Trophoblast cell (in vitro differentiated cells and primary cell): ENCODE data around the gene PSD4.

ENCODE experiments used
- DNase-seq, 2 donors: peaks; one replicate each; pipeline ENCODE4 v3.0.0-alpha.2; 2016
- H2AFZ ChIP-seq: 2 replicates; pipeline ENCODE4 v1.6.1; 2013; ENCODE audit warnings: low read length, moderate library complexity, mild to moderate bottlenecking; ENCODE audit not compliant: insufficient read depth, poor library complexity
- H2AK5ac ChIP-seq: 2 replicates; pipeline ENCODE4 v1.6.1; 2013; ENCODE audit warnings: mild to moderate bottlenecking, low read length
- H2BK120ac ChIP-seq: 2 replicates; pipeline ENCODE4 v1.6.1; 2013; ENCODE audit warnings: low read length, mild to moderate bottlenecking, moderate library complexity; ENCODE audit not compliant: insufficient read depth, poor library complexity
- H2BK12ac ChIP-seq: 2 replicates; pipeline ENCODE4 v1.6.1; 2013; ENCODE audit warnings: mild to moderate bottlenecking, low read length, moderate library complexity
- H2BK5ac ChIP-seq: 2 replicates; pipeline ENCODE4 v1.6.1; 2013; ENCODE audit warnings: low read length, low read depth, moderate library complexity, mild to moderate bottlenecking; ENCODE audit not compliant: poor library complexity
- H3K14ac ChIP-seq: 2 replicates; pipeline ENCODE4 v1.6.1; 2013; ENCODE audit warnings: mild to moderate bottlenecking, low read length
- H3K18ac ChIP-seq: 2 replicates; pipeline ENCODE4 v1.6.1; 2013; ENCODE audit warnings: mild to moderate bottlenecking, low read length
- H3K23ac ChIP-seq: 2 replicates; pipeline ENCODE4 v1.6.1; 2013; ENCODE audit warnings: low read length
- H3K27ac ChIP-seq: 2 replicates; pipeline ENCODE4 v1.5.1; 2013; ENCODE audit warnings: low read depth, mild to moderate bottlenecking, inconsistent platforms, low read length, moderate library complexity
- H3K27me3 ChIP-seq: 2 replicates; pipeline ENCODE4 v1.6.1; 2013; ENCODE audit warnings: inconsistent platforms, mild to moderate bottlenecking, low read length, moderate library complexity; ENCODE audit not compliant: insufficient read depth
- H3K36me3 ChIP-seq, 2 experiments: 1 replicate in 1 of 2; 2 replicates in 1 of 2; pipeline ENCODE4 v1.6.1; 2013; ENCODE audit warnings: low read length in 2 of 2, mild to moderate bottlenecking in 2 of 2, moderate library complexity in 1 of 2; ENCODE audit not compliant: insufficient read depth in 2 of 2, control insufficient read depth in 1 of 2
- H3K4ac ChIP-seq: 2 replicates; pipeline ENCODE4 v1.6.1; 2013; ENCODE audit warnings: low read depth, mild to moderate bottlenecking, low read length, moderate library complexity
- H3K4me1 ChIP-seq, 2 experiments: 1 replicate in 1 of 2; 2 replicates in 1 of 2; pipeline ENCODE4 v1.6.1; 2013; ENCODE audit warnings: low read length in 2 of 2, mild to moderate bottlenecking in 2 of 2, moderate library complexity in 1 of 2; ENCODE audit not compliant: insufficient read depth in 2 of 2, control insufficient read depth in 1 of 2
- H3K4me2 ChIP-seq: 2 replicates; pipeline ENCODE4 v1.6.1; 2013; ENCODE audit warnings: inconsistent platforms, mild to moderate bottlenecking, low read length, moderate library complexity
- H3K4me3 ChIP-seq: 2 replicates; pipeline ENCODE4 v1.5.1; 2013; ENCODE audit warnings: mild to moderate bottlenecking, low read depth, low read length, inconsistent platforms
- H3K79me1 ChIP-seq: one replicate; pipeline ENCODE4 v1.6.1; 2013; ENCODE audit warnings: low read length
- H3K79me2 ChIP-seq: 2 replicates; pipeline ENCODE4 v1.6.1; 2013; ENCODE audit warnings: low read length, mild to moderate bottlenecking; ENCODE audit not compliant: control insufficient read depth, insufficient read depth, poor library complexity
- H3K9ac ChIP-seq: 2 replicates; pipeline ENCODE4 v1.6.1; 2013; ENCODE audit warnings: mild to moderate bottlenecking, low read length
- H3K9me3 ChIP-seq: 2 replicates; pipeline ENCODE4 v1.6.1; 2013; ENCODE audit warnings: low read depth, mild to moderate bottlenecking, control low read depth, inconsistent platforms, low read length; ENCODE audit not compliant: insufficient read depth
- H4K12ac ChIP-seq: 2 replicates; pipeline ENCODE4 v1.6.1; 2013; ENCODE audit warnings: low read depth, mild to moderate bottlenecking, low read length, moderate library complexity
- H4K8ac ChIP-seq: 2 replicates; pipeline ENCODE4 v1.6.1; 2013; ENCODE audit warnings: low read depth, mild to moderate bottlenecking, low read length, moderate library complexity
- H4K91ac ChIP-seq: one replicate; pipeline ENCODE4 v1.6.1; 2013; ENCODE audit warnings: low read depth, mild to moderate bottlenecking, low read length, moderate library complexity
- WGBS: extraction: QIAGEN DNeasy Blood & Tissue Kit; methylation state at CpG from one replicate; pipeline ENCODE4 v1.1.7; 2013; ENCODE audit warnings: missing lambda C conversion rate; ENCODE audit not compliant: insufficient read length, insufficient coverage; ENCODE audit errors: extremely low coverage; 5-methylcytosine and 5-hydroxymethylcytosine counted together

Gene PSD4

GRCh38 chr2:113198048-113198789 lies 24.4 kb downstream of the PSD4 start:
- Histone ChIP-seq H3K23ac (no peak overlapping the region), H3K27me3 (no peaks in the 10 kb centered on the region), H4K91ac (peak overlapping the region; percentile 58), H4K8ac (peak overlapping the region; percentile 75), H4K12ac (peak overlapping the region; percentile 81), H3K36me3 (peaks cover 23 to 30% of the 10 kb centered on the region in 2 experiments), H3K18ac (peak overlapping the region; percentile 52), H3K9ac (no peak overlapping the region), H2BK12ac (peak overlapping the region; percentile 53), H3K79me2 (peaks cover 5% of the 10 kb centered on the region), H3K79me1 (peaks cover 6% of the 10 kb centered on the region), H3K14ac (peak overlapping the region; percentile 73), H2BK5ac (no peak overlapping the region), H3K4me3 (peak overlapping the region; percentile 76), H2AFZ (peak overlapping the region; percentile 87), H2AK5ac (no peak overlapping the region), H3K4me1 (peaks cover 3% of the 10 kb centered on the region in 2 experiments), H3K9me3 (peaks cover 4% of the 10 kb centered on the region), H3K4ac (no peak overlapping the region), H3K4me2 (peak overlapping the region; percentile 89), H3K27ac (peak overlapping the region; percentile 74), H2BK120ac (peak overlapping the region; percentile 26)
- WGBS, result no CpG with 5 or more reads among the region's 32 CpGs
- no peak for DNase-seq

- H3K4me1 ChIP-seq, result peaks cover 3% of the 10 kb centered on the region in 2 experiments
- peak overlapping the region; percentile 81 for H4K12ac ChIP-seq
- peak overlapping the region; percentile 53 for H2BK12ac ChIP-seq
- peaks cover 6% of the 10 kb centered on the region for H3K79me1 ChIP-seq
- no peak overlapping the region for H2AK5ac ChIP-seq
- peak overlapping the region; percentile 87 for H2AFZ ChIP-seq
- WGBS, result no CpG with 5 or more reads among the region's 79 CpGs
- H3K27ac ChIP-seq, result peak overlapping the region; percentile 74
- peak overlapping the region; percentile 71 for H3K9ac ChIP-seq
- H3K4me3 ChIP-seq, result peak overlapping the region; percentile 76
- peak overlapping the region; percentile 63 for H3K18ac ChIP-seq
- peaks cover 5% of the 10 kb centered on the region for H3K79me2 ChIP-seq
- no peak overlapping the region for H3K23ac ChIP-seq
- peak overlapping the region; percentile 73 for H3K14ac ChIP-seq
- H3K36me3 ChIP-seq, result peaks cover 23 to 25% of the 10 kb centered on the region in 2 experiments
- H4K91ac ChIP-seq, result peak overlapping the region; percentile 58
- peak overlapping the region; percentile 89 for H3K4me2 ChIP-seq
- DNase-seq, result peak; percentile 85 to 95
- H3K27me3 ChIP-seq, result no peaks in the 10 kb centered on the region
- H3K9me3 ChIP-seq, result peaks cover 4% of the 10 kb centered on the region
- peak overlapping the region; percentile 10 for H2BK5ac ChIP-seq
- peak overlapping the region; percentile 75 for H4K8ac ChIP-seq
- H3K4ac ChIP-seq, result peak overlapping the region; percentile 30
- H2BK120ac ChIP-seq, result peak overlapping the region; percentile 26
Measured at GRCh38 chr2:113198790-113199612, 25.2 kb downstream of the PSD4 start.

GRCh38 chr2:113200236-113200635 lies 26.5 kb downstream of the PSD4 start:
- Histone ChIP-seq H2BK12ac (no peak overlapping the region), H2AFZ (no peak overlapping the region), H2AK5ac (no peak overlapping the region), H3K27ac (no peak overlapping the region), H3K9me3 (peaks cover 4% of the 10 kb centered on the region), H3K36me3 (peaks cover 23 to 25% of the 10 kb centered on the region in 2 experiments), H2BK5ac (no peak overlapping the region), H3K4me3 (no peak overlapping the region), H3K18ac (no peak overlapping the region), H2BK120ac (no peak overlapping the region), H3K79me2 (peaks cover 5% of the 10 kb centered on the region), H4K8ac (no peak overlapping the region), H3K4me1 (peaks cover 3% of the 10 kb centered on the region in 2 experiments), H3K27me3 (no peaks in the 10 kb centered on the region), H3K4ac (no peak overlapping the region), H3K79me1 (peaks cover 6% of the 10 kb centered on the region), H4K91ac (no peak overlapping the region), H3K4me2 (no peak overlapping the region), H3K14ac (no peak overlapping the region), H3K9ac (no peak overlapping the region), H3K23ac (no peak overlapping the region), H4K12ac (no peak overlapping the region)
- no peak for DNase-seq
- WGBS, result no CpG with 5 or more reads among the region's 4 CpGs

GRCh38 chr2:113200736-113201490 lies 27.1 kb downstream of the PSD4 start:
- Histone ChIP-seq H3K4me3 (no peak overlapping the region), H3K79me2 (peaks cover 5% of the 10 kb centered on the region), H4K8ac (no peak overlapping the region), H3K9ac (no peak overlapping the region), H4K91ac (no peak overlapping the region), H3K36me3 (peaks cover 23 to 24% of the 10 kb centered on the region in 2 experiments), H3K4ac (no peak overlapping the region), H3K14ac (no peak overlapping the region), H3K79me1 (peaks cover 6% of the 10 kb centered on the region), H3K18ac (no peak overlapping the region), H2AK5ac (no peak overlapping the region), H2BK5ac (no peak overlapping the region), H3K23ac (no peak overlapping the region), H3K4me1 (peaks cover 3% of the 10 kb centered on the region in 2 experiments), H3K4me2 (no peak overlapping the region), H2BK12ac (no peak overlapping the region), H4K12ac (no peak overlapping the region), H3K27me3 (no peaks in the 10 kb centered on the region), H2BK120ac (no peak overlapping the region), H3K9me3 (no peaks in the 10 kb centered on the region), H3K27ac (no peak overlapping the region), H2AFZ (no peak overlapping the region)
- WGBS, result no CpG with 5 or more reads among the region's 17 CpGs
- DNase-seq, result no peak
